Measurements from ENCODE around the gene MRTFA.

DNA sequence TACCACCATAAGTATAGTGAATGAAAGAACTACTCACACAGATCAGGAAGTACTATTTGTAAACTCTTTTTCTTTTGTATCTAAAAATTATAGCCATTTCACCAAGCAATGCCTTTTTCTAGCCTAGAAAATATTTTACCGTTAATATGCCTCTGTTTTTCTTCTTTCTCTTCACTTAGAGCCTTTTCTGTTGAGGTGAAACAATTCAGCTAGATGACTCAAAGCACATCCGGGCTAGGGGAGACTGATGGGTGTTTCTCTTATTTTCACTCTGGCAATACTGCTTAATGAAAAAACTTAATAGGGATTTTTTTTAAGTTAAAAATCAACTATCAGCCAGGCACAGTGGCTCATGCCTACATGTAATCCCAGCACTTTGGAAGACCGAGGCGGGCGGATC is 172.8 kb downstream of the MRTFA start:
- no peak for TF ChIP-seq POLR2AphosphoS5 (IDR thresholded peaks at IDR 0.05)
- TF ChIP-seq, protein P1, sequence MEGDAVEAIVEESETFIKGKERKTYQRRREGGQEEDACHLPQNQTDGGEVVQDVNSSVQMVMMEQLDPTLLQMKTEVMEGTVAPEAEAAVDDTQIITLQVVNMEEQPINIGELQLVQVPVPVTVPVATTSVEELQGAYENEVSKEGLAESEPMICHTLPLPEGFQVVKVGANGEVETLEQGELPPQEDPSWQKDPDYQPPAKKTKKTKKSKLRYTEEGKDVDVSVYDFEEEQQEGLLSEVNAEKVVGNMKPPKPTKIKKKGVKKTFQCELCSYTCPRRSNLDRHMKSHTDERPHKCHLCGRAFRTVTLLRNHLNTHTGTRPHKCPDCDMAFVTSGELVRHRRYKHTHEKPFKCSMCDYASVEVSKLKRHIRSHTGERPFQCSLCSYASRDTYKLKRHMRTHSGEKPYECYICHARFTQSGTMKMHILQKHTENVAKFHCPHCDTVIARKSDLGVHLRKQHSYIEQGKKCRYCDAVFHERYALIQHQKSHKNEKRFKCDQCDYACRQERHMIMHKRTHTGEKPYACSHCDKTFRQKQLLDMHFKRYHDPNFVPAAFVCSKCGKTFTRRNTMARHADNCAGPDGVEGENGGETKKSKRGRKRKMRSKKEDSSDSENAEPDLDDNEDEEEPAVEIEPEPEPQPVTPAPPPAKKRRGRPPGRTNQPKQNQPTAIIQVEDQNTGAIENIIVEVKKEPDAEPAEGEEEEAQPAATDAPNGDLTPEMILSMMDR (IDR thresholded peaks at IDR 0.05 in 8 of 11, conservative IDR thresholded peaks at IDR 0.05 in 3 of 11) = no peak
